HG03520 (cell line): Measurements from ENCODE around the gene MYO15A.
A peak's percentile ranks its signal among the peaks of the same experiment; 100 is the strongest.

Experiments
- ATAC-seq: cut with Tn5 transposase; IDR thresholded peaks from one replicate; pipeline ENCODE4 v1.9.1; 2021; ENCODE audit warnings: mild to moderate bottlenecking, moderate library complexity; ENCODE audit not compliant: unreplicated experiment

MYO15A gene

GRCh38 chr17:18157354-18157985 lies 48.9 kb downstream of the MYO15A start:
- ATAC-seq = no peak

- ATAC-seq = no peak
Measured at GRCh38 chr17:18158022-18158600, 49.6 kb downstream of the MYO15A start.

- ATAC-seq = no peak
Measured at GRCh38 chr17:18159551-18160120, 51.1 kb downstream of the MYO15A start.

- no peak for ATAC-seq
Measured at GRCh38 chr17:18160128-18160856, 51.7 kb downstream of the MYO15A start.

- ATAC-seq = peak; percentile 51
Measured at GRCh38 chr17:18161207-18162145, 52.9 kb downstream of the MYO15A start.

DNA sequence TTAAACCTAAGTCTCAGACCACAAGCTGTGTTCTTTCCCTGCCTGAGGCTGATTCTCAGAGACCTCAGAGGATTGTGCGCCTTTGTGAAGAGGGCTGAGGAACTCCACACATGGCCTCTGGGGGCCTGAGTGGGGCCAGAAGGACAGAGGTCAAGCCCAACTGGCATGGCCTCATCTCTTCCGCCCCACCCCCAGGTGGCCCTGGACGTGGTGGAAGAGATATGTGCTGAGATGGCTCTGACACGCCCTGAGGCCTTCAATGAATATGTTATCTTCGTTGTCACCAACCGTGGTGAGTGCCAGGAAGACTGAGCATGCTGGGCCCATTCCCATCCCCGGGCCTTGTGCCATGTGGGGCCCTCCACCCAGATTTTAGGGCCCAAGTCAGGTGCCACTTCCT lies 55.0 kb downstream of the MYO15A start:
- ATAC-seq = no peak

DNA sequence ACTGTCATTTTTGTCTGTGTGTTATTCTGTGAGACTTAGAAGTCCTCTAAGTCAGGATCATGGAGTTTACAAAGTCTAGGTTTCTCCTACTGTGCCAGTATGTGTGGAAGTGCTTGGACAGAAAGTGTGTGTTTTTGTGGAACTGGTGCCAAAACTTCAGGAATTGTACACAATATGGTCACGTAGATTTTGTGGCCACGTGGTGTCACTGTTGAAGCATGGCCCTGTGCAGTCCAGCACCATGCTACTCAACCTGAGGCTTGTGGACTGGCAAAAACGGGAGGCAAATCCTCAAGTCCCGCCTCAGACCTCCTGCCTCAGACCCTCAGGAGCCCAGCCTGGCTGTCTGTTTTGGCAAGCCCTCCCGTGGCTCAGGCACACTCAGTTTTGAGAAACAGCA lies 58.3 kb downstream of the MYO15A start:
- ATAC-seq = no peak

- ATAC-seq = no peak
Measured at GRCh38 chr17:18167421-18167820, 58.9 kb downstream of the MYO15A start.

DNA sequence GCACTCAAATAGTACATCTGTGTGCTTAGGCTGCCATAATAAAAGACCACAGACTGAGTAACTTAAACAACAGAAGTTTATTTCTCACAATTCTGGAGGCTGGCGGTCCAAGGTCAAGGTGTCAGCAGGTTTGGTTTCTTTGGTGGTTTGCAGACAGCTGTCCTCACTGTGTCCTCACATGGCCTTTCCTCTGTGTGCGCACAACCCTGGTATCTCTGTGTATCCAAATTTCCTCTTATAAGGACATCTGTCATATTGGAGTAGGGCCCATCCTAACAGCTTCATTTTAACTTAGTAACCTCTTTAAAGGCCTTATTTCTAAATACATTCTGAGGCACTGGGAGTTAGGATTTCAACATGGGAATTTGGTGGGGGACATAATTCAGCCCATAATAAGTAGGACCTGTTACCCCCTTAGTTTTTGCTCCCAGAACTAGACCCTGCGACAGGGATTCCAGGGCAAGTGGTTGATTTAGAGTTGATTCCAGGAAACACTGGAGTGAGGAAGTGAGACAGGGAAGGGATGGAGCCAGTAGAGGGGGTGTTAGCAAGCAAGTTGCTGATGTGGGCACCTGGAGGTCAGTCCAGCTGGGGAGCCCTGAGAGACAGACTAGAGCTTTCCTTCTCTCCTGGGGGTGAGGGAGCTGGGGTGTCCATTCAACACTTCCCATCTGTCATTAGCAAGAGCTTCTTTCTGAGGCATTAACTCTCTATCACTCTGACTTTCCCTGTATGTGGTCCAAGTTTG lies 64.1 kb downstream of the MYO15A start:
- no peak for ATAC-seq

GRCh38 chr17:18173740-18174139 lies 65.2 kb downstream of the MYO15A start:
- no peak for ATAC-seq

GRCh38 chr17:18176176-18176575 lies 67.6 kb downstream of the MYO15A start:
- no peak for ATAC-seq

- ATAC-seq = no peak
Measured at GRCh38 chr17:18177133-18177532, 68.6 kb downstream of the MYO15A start.

GRCh38 chr17:18177722-18178121 lies 69.2 kb downstream of the MYO15A start:
- ATAC-seq = no peak

GRCh38 chr17:18179196-18179595 lies 70.6 kb downstream of the MYO15A start:
- no peak for ATAC-seq

DNA sequence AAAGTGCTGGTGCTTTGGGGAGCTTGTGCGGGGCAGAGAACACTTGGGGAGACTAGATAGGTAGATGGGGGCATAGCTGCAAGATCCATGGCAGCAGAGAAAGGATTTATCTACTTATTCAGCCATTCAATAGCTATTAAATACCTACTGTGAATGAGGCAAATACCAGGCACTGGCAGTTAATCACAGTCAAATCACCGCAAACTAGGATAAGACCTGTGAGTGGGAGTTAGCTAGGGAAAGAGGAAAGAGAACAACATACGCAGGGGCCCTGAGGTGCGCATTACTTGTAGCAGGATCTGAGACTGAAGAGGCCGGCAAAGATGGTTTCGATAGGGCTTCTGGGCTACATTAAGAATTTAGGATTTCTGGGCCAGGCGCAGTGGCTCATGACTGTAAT lies 71.2 kb downstream of the MYO15A start:
- no peak for ATAC-seq

- no peak for ATAC-seq
Measured at GRCh38 chr17:18181358-18181757, 72.8 kb downstream of the MYO15A start.

DNA sequence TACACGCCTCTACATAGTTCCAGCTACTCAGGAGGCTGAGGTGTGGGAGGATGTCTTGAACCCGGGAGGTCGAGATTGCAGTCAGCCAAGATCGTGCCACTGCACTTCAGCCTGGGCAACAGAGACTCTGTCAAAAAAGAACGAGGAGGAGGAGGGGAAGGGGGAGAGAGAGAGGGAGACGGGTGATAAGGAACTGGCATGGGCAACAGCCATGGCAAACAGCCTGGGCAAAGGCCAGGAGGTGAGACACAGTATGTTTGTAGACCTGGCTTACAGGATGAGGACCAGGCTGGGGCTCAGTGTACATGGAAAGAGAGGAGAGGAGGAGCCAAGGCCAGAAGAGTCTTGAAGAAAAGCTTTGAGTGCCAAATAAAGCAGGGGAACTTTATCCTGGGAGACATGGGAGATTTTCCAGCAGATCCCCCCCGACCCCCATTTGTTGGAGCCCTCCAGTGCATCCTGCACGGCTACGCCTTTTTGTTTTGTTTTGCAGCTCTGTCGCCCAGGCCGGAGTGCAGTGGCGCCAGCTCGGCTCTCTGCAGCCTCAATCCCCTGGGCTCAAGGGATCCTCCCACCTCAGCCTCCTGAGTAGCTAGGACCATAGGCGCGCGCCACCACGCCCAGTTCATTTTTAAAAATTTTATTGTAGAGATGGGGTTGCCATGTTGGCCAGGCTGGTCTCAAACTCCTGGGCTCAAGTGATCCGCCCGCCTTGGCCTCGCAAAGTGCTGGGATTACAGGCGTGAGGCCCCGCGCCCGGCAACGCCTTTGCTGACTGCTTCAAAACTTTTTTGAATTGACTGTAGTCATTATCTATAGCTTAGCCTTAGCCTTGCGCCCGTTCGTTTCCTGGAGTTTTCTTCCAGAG lies 73.8 kb downstream of the MYO15A start:
- ATAC-seq = no peak

- peak; percentile 23 for ATAC-seq
Measured at GRCh38 chr17:18182978-18183333, 74.4 kb downstream of the MYO15A start.
